Measurements from ENCODE around the gene KLLN.
A peak's percentile ranks its signal among the peaks of the same experiment; 100 is the strongest.

- TF ChIP-seq CTCF (IDR thresholded peaks at IDR 0.05; ENCODE audit: low read length) (peak; percentile 56), EZH2 (IDR thresholded peaks at IDR 0.05; ENCODE audit: borderline replicate concordance, low read length) (no peak)
These were observed 12.6 kb downstream of the KLLN start for GRCh38 chr10:87850742-87851205.

All from OCI-LY1 (cell line).